ENCODE measurements around the gene PELI2.

PELI2 gene

DNA sequence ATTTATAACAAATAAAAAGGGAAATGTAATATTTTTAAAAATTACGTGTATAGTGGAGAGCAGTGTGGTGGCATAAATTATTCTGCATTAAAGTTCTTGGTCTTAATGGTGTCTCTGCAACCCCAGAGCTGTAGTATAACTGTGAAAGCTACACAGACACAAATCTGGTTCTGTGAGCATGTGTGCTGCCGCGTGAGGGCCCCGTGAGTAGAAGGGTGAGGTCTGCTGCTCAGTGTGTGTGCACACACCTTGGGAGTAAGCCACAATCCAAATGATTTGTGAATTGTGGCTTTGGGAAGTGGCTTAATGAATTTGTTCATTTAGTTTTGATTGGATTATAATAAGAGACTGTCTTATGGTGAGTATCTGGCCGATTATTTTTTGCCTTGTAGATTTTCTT, 16.8 kb downstream of the PELI2 start:
- no peak for TF ChIP-seq ZFX (IDR thresholded peaks at IDR 0.05; ENCODE audit: borderline replicate concordance)
- TF ChIP-seq, protein P1, sequence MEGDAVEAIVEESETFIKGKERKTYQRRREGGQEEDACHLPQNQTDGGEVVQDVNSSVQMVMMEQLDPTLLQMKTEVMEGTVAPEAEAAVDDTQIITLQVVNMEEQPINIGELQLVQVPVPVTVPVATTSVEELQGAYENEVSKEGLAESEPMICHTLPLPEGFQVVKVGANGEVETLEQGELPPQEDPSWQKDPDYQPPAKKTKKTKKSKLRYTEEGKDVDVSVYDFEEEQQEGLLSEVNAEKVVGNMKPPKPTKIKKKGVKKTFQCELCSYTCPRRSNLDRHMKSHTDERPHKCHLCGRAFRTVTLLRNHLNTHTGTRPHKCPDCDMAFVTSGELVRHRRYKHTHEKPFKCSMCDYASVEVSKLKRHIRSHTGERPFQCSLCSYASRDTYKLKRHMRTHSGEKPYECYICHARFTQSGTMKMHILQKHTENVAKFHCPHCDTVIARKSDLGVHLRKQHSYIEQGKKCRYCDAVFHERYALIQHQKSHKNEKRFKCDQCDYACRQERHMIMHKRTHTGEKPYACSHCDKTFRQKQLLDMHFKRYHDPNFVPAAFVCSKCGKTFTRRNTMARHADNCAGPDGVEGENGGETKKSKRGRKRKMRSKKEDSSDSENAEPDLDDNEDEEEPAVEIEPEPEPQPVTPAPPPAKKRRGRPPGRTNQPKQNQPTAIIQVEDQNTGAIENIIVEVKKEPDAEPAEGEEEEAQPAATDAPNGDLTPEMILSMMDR (IDR thresholded peaks at IDR 0.05): no peak
- H3K27ac ChIP-seq: no peak overlapping the region

DNA sequence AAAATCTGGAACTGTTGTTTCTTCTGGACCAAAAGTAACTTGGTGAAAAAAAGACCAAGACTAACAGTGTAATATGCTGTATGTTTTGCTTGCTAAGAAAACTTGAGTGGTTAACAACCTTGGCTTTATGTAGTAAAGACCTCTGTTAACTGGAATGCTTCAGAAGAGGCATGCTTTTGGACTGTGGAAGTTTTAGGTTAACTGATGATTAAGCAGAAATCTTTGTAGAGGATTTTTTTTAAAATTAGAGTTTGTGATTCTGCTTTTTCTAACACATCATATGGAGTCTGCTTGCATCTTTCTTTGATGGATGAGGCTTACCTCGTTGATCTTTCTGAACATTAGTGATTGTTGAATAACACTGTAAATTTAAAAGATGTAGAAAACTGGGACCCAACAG, 17.5 kb downstream of the PELI2 start:
- TF ChIP-seq ZFX (IDR thresholded peaks at IDR 0.05; ENCODE audit: borderline replicate concordance): no peak
- TF ChIP-seq, protein P1 (IDR thresholded peaks at IDR 0.05): no peak
- H3K27ac ChIP-seq: no peak overlapping the region

DNA sequence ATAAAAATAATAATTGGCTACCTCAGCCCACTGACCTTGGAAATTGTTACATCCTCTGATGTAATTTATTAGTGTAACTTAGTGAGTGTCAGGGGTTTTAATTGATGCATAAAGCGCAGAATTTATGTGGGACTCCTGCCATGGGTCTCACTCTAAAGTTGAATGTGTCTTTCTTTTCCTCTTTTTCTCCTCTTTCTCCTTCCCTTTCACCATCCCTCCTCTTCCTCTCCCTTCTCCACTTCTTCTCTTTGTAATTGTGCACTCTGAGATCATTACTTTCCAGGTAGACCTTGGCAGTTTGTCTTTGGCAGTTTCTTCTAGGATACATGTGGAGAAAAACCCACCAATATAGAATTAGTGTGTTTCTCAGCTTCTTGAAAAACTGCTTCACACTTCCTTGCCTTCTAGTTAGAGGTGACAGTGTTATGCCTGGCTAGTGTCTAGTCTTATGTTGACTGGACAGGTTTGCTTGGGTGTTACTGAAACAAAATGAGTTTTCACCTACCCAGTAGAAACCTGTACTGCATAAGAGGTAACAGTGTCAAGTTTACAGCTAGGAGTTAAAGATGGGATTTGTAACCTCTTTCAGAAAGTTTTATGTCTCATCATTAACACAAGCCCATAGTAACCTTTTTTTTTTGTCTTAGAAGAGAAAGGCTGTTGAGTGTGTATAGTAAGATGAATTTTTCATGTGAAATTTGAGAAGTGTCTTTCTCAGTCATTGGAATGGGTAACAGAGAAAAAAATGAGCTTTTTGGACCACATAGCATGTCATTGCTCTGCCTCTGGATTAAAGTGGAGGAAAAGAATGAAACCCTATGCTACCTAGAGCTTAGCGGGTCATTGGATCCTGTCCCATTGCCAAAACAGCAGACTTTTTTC, 18.6 kb downstream of the PELI2 start:
- no peak for TF ChIP-seq ZFX (IDR thresholded peaks at IDR 0.05; ENCODE audit: borderline replicate concordance)
- TF ChIP-seq, protein P1 (IDR thresholded peaks at IDR 0.05): no peak

DNA sequence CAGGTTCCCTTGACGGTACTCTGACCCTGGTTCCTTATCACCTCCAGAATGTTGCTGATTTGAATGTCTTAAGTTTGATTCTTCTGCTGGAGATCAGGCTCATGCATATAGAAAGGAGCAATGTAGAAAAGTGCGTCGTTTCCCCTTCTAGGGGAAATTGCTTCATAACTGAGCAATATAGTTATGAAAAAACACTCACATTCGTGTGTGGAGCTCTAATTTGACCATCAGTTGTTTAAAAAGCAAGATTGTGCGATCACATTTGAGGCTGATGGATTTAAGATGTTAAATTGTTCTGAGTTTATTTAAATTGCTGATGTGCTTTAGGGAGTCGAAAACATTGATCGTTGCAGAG, 19.2 kb downstream of the PELI2 start:
- no peak for TF ChIP-seq ZFX (IDR thresholded peaks at IDR 0.05; ENCODE audit: borderline replicate concordance)
- TF ChIP-seq, protein P1 (IDR thresholded peaks at IDR 0.05): no peak
- no peak overlapping the region for H3K27ac ChIP-seq

More for the DNA sequence above, 18.6 kb downstream of the PELI2 start:
- no peak overlapping the region for H3K27ac ChIP-seq

DNA sequence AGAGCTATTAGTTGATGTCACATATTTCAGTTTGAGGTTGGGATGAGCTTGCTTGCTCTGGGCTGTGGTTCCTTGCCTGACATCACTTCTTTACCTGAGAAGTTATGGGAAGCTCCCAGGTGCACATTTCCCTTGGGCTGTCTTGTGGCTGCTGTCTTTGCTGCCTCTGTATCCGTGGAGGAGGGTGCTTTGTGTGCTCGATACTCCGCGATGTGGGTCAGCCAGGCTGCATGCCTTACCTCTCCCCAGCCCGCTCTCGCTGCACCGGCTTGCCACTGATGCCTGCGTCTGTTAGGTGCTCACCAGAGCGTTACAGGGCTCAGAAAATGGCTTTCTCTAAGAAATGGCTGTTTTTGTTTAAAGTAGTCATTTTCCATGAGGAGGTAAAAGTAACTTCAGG, 19.6 kb downstream of the PELI2 start:
- no peak for TF ChIP-seq ZFX (IDR thresholded peaks at IDR 0.05; ENCODE audit: borderline replicate concordance)
- TF ChIP-seq, protein P1 (IDR thresholded peaks at IDR 0.05): no peak
- H3K27ac ChIP-seq: no peak overlapping the region

DNA sequence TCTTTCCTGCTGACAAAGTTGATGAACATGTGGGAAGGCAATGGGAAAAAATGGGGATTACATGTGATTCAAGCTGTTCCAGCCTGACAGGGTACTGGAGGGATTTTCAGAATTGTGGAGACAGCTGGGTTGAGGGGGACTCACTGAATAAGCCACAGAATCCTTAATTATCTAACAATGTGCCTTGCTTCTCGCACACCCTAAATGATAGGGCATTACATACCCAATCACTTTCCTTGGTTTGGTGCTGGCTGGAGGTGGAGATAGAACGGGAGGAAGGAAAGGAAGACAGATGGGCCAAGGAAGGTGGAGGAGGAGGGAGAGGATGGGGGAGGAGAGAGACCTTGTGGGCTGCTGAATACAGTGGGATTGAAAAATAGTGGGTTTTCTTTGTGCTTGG, 20.7 kb downstream of the PELI2 start:
- H3K27ac ChIP-seq: no peak overlapping the region
- TF ChIP-seq ZFX (IDR thresholded peaks at IDR 0.05; ENCODE audit: borderline replicate concordance): no peak
- TF ChIP-seq, protein P1 (IDR thresholded peaks at IDR 0.05): no peak

DNA sequence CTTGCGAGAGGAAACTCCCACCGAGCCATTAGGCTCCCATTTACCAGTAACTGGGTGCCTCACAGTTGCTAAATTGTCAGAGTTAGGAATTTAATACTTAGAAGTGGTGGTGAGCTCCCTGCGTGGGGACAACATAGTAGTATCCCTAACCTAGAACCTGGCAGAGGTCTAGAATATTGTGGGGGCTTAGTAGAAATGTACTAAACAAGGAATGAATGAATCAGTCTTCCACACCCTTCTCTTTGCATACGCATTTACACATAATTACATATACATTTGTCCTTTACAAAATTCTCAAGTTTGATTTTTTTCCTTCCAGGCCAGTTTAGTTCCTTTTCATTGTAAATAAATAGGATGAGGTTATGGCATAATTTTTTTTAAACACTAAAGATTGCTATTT, 24.1 kb downstream of the PELI2 start:
- no peak overlapping the region for H3K27ac ChIP-seq
- TF ChIP-seq, protein P1 (IDR thresholded peaks at IDR 0.05): no peak
- no peak for TF ChIP-seq ZFX (IDR thresholded peaks at IDR 0.05; ENCODE audit: borderline replicate concordance)

All from 22Rv1 (cell line).